Stimulated activated CD4-positive, alpha-beta T cell treated with anti-CD3 and anti-CD28 coated beads, Interleukin-4, amount 100 ng/mL, for 1 hour (primary cell): ENCODE data around the gene BRD7.
"Not testable (repeated sequence)": the region's sequence is repeated elsewhere in the genome, so short reads cannot be mapped to it uniquely, and the experiment has no call there.

Source experiments
- DNase-seq: peaks from one replicate; pipeline ENCODE4 v3.0.0-alpha.2; 2020

The BRD7 gene

DNA sequence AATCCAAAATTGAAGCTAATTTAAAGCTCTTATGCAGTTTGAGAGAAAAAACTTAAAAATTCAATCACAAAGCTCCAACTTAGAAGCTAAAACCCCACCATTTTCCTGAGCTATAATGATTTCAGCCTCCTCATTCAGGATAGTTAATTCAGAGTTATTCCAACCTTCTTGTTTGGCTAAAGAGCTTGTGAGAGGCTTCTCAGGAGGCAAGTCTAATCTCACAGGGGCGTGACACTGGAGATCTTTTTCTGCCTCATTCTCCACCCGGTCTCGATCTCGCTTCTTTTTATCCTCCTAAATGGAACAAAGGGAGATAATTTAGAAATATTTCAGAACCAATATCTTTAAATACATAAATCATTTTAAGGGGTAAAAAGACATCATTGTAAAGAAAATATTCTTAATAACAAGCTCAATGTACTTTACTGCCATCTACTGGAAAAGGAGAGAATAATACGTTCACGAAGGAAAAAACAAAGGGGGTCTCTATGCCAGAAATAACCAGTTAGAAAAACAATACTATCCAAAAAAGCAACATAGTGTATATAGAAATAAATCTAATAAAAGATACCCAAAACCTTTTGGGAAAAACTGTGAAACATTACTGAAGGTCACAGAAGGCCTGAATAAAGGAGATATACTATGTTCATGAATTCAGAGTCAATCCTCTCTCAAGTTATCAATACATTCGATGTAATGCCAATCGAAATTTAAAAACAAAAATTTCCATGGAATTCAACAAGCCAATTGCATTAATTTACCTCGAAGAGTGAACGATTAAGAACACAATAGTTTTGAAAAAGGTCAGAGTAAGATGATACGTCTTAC, 13.9 kb downstream of the BRD7 start:
- DNase-seq, result no peak

DNA sequence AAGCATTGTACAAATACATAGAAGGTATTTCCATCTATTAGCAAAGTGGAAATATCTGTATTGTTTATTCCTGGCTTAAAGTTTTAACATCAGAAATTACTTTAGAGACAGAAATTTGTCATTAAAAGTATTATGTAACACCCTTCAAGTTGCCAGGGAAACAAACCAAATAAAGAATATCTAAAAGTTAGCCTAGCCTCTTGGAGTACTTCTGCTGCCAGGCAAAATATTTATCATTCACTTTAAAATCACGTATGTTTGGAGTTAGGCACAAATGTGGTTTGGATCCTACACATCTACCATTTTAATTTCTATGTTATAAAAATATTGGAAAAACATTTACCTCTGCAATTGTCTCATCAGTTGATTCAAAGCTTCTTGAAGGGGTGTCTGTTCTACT, 14.7 kb downstream of the BRD7 start:
- DNase-seq, result no peak

GRCh38 chr16:50351952-50352351, 16.8 kb downstream of the BRD7 start:
- DNase-seq, result no peak

- no peak for DNase-seq
These were observed 17.7 kb downstream of the BRD7 start for GRCh38 chr16:50351116-50351515.

DNA sequence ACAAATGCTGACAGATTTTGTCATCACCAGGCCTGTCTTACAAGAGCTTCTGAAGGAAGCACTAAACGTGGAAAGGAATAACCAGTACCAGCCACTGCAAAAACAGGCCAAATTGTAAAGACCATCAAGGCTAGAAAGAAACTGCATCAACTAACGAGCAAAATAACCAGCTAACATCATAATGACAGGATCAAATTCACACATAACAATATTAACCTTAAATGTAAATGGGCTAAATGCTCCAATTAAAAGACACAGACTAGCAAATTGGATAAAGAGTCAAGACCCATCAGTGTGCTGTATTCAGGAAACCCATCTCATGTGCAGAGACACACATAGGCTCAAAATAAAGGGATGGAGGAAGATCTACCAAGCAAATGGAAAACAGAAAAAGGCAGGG, 23.6 kb downstream of the BRD7 start:
- not testable (repeated sequence) for DNase-seq

DNA sequence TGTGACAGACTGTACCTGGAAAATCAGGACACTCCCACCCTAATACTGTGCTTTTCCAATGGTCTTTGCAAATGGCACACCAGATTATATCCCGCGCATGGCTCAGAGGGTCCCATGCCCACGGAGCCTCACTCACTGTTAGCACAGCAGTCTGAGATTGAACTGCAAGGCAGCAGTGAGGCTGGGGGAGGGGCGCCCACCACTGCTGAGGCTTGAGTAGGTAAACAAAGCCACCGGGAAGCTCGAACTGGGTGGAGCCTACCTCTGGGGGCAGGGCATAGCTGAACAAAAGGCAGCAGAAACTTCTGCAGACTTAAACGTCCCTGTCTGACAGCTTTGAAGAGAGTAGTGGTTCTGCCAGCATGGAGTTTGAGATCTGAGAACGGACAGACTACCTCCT, 25.2 kb downstream of the BRD7 start:
- DNase-seq, result not testable (repeated sequence)

- no peak for DNase-seq
These were observed 28.2 kb downstream of the BRD7 start for GRCh38 chr16:50340578-50340977.

DNA sequence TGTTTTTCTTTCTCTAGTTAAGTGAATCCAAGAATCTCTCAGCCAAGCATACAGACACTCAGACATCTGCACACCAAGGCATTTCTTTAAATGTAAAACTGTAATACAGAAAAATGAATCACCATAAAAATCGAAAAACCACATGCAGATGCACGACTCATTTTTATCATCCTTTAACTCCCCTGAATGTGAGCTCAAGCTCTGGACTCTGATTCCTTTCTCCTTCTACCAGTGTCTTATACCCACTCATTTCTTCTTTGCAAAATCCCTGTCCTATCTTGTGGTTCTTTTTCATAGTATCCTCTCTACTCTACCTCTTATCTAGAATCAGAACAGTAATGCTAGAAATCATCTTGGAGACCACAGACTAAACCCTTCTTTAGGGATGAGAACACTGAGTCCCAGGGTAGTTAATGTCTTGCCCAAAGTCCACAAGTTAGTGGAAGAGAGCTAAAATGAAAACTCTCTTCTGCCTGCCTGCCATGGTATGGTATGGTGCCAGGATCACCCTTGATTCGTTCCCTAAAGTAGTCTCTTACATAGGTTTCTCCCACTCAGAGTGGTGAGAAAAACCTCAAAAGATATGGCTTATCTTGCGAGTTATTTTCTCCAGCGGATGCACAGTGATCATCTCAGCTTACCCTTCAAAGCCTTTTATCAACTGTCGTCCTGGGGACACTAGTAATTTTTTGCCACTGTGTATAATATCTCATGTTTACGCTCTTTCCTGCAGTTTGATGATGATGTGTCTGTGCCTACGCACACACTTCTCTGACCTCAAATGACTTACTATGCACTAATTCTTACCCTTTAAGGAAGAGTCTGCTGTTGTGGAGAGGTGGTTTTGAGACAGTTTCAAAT, 30.2 kb downstream of the BRD7 start:
- DNase-seq, result no peak

GRCh38 chr16:50336884-50337283, 31.9 kb downstream of the BRD7 start:
- DNase-seq, result no peak

GRCh38 chr16:50335196-50335958, 33.4 kb downstream of the BRD7 start:
- no peak for DNase-seq

DNA sequence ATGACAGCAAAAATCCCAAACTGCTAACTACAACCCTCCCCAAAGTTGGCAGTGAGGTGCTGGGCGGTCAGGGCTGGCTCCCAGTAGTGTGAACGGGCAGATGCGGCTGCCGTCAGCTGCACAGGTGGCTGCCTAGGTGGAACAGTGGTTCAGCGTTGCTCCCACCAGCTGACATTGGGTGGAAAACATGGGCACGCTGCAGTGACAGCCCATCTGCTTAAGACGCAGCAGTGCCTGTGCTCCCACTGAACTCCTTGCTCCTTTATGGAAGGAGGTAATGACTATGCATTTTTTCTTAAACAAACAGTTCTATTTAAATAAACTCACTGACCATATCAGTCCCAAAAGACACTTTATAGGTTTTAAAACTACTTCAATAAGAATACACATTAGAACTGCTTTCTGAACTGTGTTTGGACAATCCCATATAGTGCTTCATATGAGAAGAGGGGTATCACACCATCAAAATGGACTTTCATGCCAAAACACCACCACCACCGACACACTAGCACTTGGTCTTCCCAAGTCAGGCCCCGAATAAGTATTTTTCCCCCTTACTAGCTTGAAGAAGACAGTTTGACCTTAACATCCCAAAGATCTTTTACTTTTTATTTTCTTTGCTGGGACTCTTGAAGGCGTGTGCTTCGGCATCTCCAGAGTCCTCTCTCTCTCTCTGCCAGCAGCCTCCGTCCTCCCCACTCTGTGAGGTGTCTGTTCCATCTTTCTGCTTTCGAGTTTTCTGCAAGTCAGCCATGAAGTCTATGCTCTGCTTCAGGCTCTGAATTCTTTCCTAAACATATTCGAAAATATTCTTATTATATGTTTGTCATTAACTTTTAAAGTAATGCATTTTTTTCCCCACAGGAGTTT, 34.4 kb downstream of the BRD7 start:
- no peak for DNase-seq

GRCh38 chr16:50332599-50332998, 36.2 kb downstream of the BRD7 start:
- no peak for DNase-seq

GRCh38 chr16:50331570-50331969, 37.2 kb downstream of the BRD7 start:
- no peak for DNase-seq

GRCh38 chr16:50329446-50330189, 39.2 kb downstream of the BRD7 start:
- DNase-seq, result no peak

GRCh38 chr16:50326835-50327465, 41.8 kb downstream of the BRD7 start:
- peak; percentile 37 for DNase-seq

- no peak for DNase-seq
These were observed 42.5 kb downstream of the BRD7 start for GRCh38 chr16:50326264-50326663.

DNA sequence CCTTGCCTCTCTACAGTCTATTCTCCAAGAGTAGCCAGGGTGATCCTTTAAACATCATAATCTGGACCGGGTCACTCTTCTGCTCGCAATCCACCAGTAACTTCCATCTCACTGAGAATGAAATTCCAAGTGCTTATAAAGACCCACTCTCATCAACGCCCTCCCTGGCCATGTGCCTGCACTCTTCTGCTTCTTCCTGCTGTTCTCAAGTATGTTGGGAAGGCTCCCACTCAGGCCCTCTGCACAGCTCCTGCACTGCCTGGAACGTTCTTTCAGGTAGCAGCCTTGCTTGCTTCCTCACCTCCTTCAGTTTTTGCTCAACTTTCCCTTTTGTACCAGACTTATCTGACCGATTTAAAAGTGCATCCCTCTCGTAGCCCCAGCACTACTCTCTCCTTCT, 44.4 kb downstream of the BRD7 start:
- no peak for DNase-seq

GRCh38 chr16:50323335-50324011, 45.3 kb downstream of the BRD7 start:
- DNase-seq, result no peak

DNA sequence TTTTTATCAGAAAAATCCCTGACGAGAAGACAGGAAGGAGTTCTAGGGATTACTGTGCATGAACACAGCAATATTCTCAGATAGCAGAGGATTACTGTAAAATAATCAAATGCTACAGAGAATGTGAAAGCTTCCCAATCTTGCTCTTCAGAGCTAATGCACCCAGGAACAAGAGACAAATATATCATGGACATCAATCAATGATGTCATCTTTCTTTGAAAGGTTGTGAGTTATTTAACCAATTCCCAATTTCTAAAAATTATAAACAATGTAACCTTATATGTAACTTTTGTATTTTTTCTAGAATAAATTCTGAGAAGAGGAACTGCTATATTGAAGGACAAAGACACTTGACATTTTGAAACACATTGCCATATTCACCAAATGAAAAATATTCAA, 46.5 kb downstream of the BRD7 start:
- no peak for DNase-seq

DNA sequence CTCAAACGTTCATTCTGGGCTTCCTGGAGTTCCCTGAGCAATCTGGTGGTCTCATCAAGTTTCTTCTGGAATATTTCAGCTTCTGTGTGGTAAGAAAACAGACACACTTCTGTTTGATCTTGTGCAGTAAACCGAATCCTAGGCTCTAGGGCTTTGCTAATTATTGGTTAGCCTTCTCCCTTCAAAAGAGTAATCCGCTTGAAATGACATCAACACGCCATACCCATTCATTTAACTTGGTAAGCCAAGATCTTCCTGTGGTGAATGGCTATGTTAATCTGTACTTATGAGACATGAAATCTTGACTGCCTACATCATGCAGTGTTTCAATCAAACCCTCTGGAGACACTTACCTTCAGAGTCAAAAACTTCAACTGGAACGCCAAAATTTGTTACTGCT, 48.5 kb downstream of the BRD7 start:
- DNase-seq, result no peak
